GM18517 (cell line): ENCODE results near the gene CCK.

Source experiments
- ATAC-seq: cut with Tn5 transposase; IDR thresholded peaks from one replicate; pipeline ENCODE4 v1.9.1; 2021; ENCODE audit warnings: mild to moderate bottlenecking, moderate library complexity; ENCODE audit not compliant: unreplicated experiment

Gene CCK

GRCh38 chr3:42269647-42270046 is 3.7 kb upstream of the CCK start:
- no peak for ATAC-seq

DNA sequence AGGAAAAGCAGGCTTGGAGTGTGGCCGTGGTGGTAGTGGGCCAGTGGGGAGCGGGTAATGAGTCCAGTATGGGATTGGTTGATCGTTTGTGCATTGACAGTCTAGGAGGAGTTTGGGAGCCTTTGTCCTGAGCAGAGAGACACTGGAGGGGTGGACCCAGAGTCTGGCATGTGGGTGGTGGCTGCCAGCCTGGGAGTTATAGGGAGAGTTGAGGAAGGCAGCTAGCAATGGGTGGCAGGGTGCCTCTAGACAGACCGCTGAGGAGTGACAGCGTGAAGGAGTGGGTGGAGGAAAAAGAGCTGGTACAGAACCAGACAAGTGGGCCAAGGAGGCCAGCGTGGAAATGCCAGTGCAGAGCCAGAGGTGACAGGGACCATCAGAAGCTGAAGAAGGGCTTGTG is 1.9 kb upstream of the CCK start:
- ATAC-seq: no peak

DNA sequence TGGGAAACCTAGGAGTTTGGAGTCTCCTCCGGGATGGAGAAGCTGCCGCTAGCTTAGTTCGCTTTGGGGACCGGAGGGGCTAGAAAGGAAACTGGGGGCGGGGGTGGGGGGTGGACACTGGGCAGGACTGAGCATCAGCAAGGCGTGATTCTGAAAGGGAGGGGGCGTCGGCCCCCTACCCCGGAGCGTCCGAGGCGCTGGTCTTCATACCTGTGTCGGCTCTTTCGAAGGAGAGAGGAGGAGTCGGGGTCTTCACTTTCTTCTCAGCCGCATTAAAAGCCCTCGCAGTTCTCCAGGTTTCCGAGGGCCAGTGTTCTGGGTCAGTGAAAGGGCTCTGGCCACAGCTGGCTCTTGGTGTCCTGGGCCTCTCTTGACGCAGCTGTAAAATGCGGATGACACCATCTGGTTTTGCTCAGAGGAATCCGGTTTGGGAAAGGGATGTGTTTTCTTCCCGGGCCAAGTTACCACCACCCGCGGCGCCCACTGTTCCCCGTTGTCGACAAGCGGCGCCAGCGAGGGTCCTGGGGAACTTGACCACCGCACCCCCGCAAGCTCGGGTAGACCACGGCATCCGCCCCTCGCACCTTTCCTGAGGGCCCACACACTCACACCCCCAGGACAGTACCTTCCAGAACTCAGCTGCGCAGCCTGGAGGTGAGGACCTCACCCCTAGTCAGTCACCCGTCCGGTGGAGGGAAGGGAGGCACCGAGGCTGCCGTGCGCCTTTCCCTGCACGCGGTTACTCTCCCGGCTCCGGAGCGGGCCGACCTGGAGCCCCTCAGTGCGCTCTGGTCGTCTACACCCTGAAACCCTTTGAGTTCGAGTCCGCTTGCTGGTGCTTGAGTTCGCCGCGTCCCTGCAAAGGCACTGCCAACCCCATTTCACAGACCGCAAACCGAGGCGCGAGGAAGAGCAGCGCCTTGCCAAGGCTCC is 660 bp downstream of the CCK start:
- ATAC-seq: no peak

DNA sequence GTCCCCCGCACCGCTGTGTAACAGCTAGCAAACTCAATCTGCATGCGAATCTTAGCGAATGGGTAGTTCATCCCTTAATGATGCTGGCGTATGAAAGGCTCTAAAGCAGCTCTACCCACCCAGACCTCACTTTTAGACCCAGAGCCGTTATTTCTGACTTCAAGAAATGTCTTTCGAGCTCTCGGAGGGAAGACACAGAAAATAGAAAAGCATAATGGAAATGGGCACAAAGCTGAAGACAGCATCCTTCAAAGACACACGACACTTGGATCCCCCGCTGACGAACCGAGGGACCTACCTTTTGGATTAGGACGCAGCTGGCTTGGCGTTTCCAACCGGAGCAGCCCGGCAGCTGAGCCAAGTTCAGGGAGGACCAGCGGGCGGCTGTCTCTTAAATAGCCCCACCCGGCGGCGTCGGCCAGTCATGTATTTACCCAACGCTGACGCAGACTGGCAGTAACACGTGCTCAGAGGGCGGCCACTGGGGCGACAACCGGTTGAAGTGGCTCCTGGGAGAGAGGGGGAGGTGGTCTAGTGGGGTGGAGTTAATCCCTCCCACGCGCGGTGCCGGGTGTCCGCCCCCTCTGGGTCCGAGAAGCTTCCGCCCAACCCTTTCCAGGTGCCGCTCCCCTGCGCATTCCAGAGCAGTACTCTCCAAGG is 1.5 kb downstream of the CCK start:
- ATAC-seq: no peak

GRCh38 chr3:42263354-42264346 is 2.3 kb downstream of the CCK start:
- no peak for ATAC-seq

DNA sequence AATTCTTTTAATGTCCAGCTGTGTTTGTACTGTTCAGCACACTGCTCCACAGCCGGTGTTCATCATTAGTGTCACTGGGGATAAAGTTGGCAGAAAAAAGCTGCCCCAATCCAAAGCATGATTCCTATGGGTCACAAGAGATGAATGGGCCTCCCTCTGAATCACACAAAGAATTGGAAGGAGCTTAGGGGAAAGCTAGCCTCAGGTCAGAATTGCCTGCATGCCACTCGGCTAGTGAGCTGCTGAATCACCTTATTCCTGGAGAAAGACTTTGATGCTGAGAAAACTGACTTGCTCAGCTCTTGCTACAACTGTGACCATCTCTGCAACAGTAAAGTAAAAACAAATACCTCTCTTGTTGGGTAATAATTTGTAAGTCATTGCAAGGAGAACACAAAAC is 3.5 kb downstream of the CCK start:
- no peak for ATAC-seq

GRCh38 chr3:42257007-42257406 is 9.0 kb downstream of the CCK start:
- ATAC-seq: no peak

- ATAC-seq: no peak
Observed at GRCh38 chr3:42256135-42256819, 9.7 kb downstream of the CCK start.

- no peak for ATAC-seq
Observed at GRCh38 chr3:42254566-42254965, 11.4 kb downstream of the CCK start.

DNA sequence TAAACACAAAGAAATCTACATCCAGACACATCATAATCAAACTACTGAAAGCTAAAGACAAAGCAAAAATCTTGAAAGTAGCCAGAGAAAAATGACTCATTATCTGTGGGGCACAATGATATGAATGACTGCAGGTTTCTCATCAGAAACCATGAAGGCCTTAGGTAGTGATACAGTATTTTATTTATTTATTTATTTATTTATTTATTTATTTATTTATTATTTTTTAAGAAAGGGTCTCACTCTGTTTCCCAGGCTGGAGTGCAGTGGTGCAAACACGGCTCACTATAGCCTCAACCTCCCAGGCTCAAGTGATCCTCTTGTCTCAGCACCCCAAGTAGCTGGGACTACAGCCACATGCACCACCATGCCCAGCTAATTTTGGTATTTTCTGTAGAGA is 15.2 kb downstream of the CCK start:
- ATAC-seq: no peak

- ATAC-seq: peak; percentile 74
Observed at GRCh38 chr3:42247576-42248027, 18.4 kb downstream of the CCK start.

DNA sequence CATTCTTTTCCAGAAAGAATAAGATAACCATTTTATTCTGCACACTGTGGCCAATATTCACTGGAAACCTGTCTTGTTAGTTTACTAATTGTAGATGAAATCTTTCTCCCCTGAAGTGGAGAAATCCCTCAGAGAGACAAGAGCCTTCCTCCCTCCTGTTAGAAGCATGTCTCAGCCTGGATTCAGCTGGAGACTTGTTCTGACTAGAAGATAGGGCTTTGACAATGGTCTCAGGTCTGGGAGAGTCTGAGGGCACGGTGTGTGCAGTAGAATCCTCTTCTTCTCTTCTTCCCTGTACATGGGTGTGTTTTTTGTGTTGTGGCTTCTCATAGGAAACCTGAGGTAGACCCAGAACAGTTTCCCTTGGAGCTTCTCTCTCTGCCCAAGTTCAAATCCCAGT is 19.9 kb downstream of the CCK start:
- no peak for ATAC-seq

GRCh38 chr3:42236611-42237010 is 29.4 kb downstream of the CCK start:
- no peak for ATAC-seq

DNA sequence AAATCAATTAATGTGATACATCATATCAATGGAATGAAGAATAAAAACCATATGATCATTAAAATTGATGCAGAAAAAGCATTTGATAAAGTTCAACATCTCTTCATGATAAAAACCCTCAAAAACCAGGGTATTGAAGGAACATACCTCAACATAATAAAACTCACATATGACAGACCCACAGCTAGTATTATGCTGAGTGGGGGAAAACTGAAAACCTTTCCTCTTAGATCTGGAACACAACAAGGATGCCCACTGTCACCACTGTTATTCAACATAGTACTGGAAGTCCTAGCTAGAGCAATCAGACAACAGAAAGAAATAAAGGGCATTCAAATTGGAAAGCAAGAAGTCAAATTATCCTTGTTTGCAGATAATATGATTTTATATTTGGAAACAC is 30.5 kb downstream of the CCK start:
- no peak for ATAC-seq

- no peak for ATAC-seq
Observed at GRCh38 chr3:42230860-42231259, 35.1 kb downstream of the CCK start.

GRCh38 chr3:42229942-42230688 is 35.9 kb downstream of the CCK start:
- no peak for ATAC-seq

DNA sequence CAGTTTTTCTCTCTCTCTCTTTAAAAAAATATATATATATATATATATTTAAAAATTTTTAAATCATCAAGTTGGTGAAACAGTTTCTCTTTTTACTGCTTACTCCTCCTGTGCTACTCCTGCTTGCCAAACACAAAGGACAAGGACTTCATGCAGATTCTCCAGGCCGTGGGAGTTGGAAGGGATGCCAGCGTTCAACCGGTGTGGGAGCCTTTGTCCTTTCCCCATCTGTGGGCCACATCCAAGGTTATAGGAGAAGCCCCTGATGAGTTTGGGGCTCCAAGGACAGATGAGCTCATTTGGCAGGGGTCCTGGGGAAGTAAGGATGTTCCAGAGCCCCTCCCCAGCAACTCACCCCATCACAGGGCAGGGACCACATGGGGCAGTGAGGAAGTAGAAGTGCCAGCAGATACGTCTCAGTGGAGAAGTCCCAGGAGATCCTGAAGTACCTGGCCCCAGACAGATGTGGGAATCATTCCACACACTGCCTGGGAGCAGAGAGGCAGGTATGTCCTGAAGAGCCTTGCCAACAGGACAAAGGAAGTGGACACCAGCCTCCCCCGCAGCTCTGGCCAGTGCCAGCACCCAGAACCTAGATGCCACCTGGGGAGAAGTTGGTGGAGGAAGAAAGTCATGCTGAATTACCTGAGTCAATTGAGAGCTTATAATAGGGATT is 36.6 kb downstream of the CCK start:
- ATAC-seq: no peak

- no peak for ATAC-seq
Observed at GRCh38 chr3:42228796-42229195, 37.2 kb downstream of the CCK start.
